B cell (primary cell): Measurements from ENCODE around the gene SLC2A13. TPM values are rescaled to one million over a fixed set of nuclear protein-coding genes. Genes with fewer than 3 reads are reported as not detected.

Source experiments
- ATAC-seq: fragments of 200-7000 bp; cut with Tn5 transposase; one replicate; pipeline ENCODE4 v1.10.0; 2021; ENCODE audit warnings: low read depth, mild to moderate bottlenecking, moderate number of reproducible peaks, moderate library complexity
- CTCF ChIA-PET: fragments of 350-600 bp; sonication (Branson Sonifier 250); formaldehyde crosslinking; loops from one replicate; lab custom pipeline; 2021; ENCODE audit warnings: antibody characterized with exemption, inconsistent platforms; lab: Charles Lee
- POLR2A ChIA-PET: fragments of 350-600 bp; sonication (Branson Sonifier 250); formaldehyde crosslinking; loops from one replicate; lab custom pipeline; 2021; ENCODE audit warnings: antibody characterized with exemption; lab: Charles Lee
- DNase-seq: peaks from one replicate; pipeline ENCODE4 v3.0.0; 2013
- H2AFZ ChIP-seq: 2 replicates; pipeline ENCODE4 v1.6.1; 2012; ENCODE audit warnings: mild to moderate bottlenecking, low read depth, low read length; ENCODE audit not compliant: insufficient read depth, poor library complexity, severe bottlenecking
- H3K27ac ChIP-seq, 2 donors: 1 replicate in 1 of 2; 2 replicates in 1 of 2; pipeline ENCODE4 v1.5.1; 2012 to 2013; ENCODE audit warnings: low read length in 2 of 2, mild to moderate bottlenecking in 2 of 2, moderate library complexity in 1 of 2
- H3K27me3 ChIP-seq, 4 experiments: fragments of 200-600 bp in 1 of 4; sonication (generic) in 1 of 4; replicated peaks in 1 of 4; 1 replicate in 2 of 4; 2 replicates in 2 of 4; pipeline versions ENCODE4 v1.6.1 to v1.7.0; 2013 to 2016; ENCODE audit warnings: low read length in 3 of 4, mild to moderate bottlenecking in 2 of 4, mixed read lengths in 1 of 4, moderate library complexity in 1 of 4; ENCODE audit not compliant: insufficient read depth in 4 of 4, control insufficient read depth in 3 of 4; ENCODE audit errors: control extremely low read depth in 1 of 4
- H3K36me3 ChIP-seq, 2 experiments: replicated peaks in 1 of 2; 1 replicate in 1 of 2; 2 replicates in 1 of 2; pipeline versions ENCODE4 v1.6.1 to v1.7.1; 2013; ENCODE audit warnings: low read length in 1 of 2; ENCODE audit not compliant: insufficient read depth in 2 of 2, control insufficient read depth in 1 of 2; ENCODE audit errors: control extremely low read depth in 1 of 2, extremely low read depth in 1 of 2
- H3K4me1 ChIP-seq, 2 donors: fragments of 200-600 bp in 1 of 2; sonication (generic) in 1 of 2; 1 replicate in 1 of 2; 2 replicates in 1 of 2; pipeline versions ENCODE4 v1.5.1 to v1.6.1; 2013 to 2017; ENCODE audit warnings: low read length in 2 of 2; ENCODE audit not compliant: control insufficient read depth in 2 of 2, insufficient read depth in 2 of 2
- H3K4me2 ChIP-seq: replicated peaks from 2 replicates; pipeline ENCODE3; 2012; ENCODE audit warnings: mild to moderate bottlenecking, low read depth, low read length; ENCODE audit not compliant: poor library complexity, severe bottlenecking
- H3K4me3 ChIP-seq, 5 experiments: fragments of 200-600 bp in 1 of 5; sonication (generic) in 1 of 5; 1 replicate in 3 of 5; 2 replicates in 2 of 5; pipeline versions ENCODE4 v1.5.1 to v1.7.0; 2011 to 2016; ENCODE audit warnings: low read length in 4 of 5, mild to moderate bottlenecking in 4 of 5, low read depth in 2 of 5, control low read depth in 1 of 5, moderate library complexity in 1 of 5; ENCODE audit not compliant: insufficient read depth in 1 of 5; ENCODE audit errors: control extremely low read depth in 1 of 5, extremely low read depth in 1 of 5
- H3K79me2 ChIP-seq: fragments of 200-600 bp; sonication (generic); one replicate; pipeline ENCODE4 v1.6.0; 2016; ENCODE audit warnings: low read length; ENCODE audit not compliant: control insufficient read depth, insufficient read depth
- H3K9ac ChIP-seq: fragments of 200-600 bp; sonication (generic); 2 replicates; pipeline ENCODE4 v1.6.1; 2017; ENCODE audit warnings: mild to moderate bottlenecking, low read length, moderate library complexity
- H3K9me3 ChIP-seq, 3 donors: one replicate each; pipeline versions ENCODE4 v1.6.1 to v1.7.1; 2013; ENCODE audit warnings: low read length in 2 of 3; ENCODE audit not compliant: control insufficient read depth in 2 of 3, insufficient read depth in 1 of 3; ENCODE audit errors: control extremely low read depth in 1 of 3
- H4K20me1 ChIP-seq: 2 replicates; pipeline ENCODE4 v1.6.0; 2012; ENCODE audit warnings: mild to moderate bottlenecking, low read length; ENCODE audit not compliant: insufficient read depth, control insufficient read depth, poor library complexity, severe bottlenecking
- H3K27ac Mint-ChIP-seq: one replicate; pipeline ENCODE4 v1.8.0; 2021; ENCODE audit warnings: mixed read lengths
- H3K27me3 Mint-ChIP-seq: one replicate; pipeline ENCODE4 v1.8.0; 2021; ENCODE audit warnings: mixed read lengths
- H3K4me1 Mint-ChIP-seq: one replicate; pipeline ENCODE4 v1.8.0; 2021; ENCODE audit warnings: mixed read lengths
- H3K4me3 Mint-ChIP-seq: one replicate; pipeline ENCODE4 v1.8.0; 2021; ENCODE audit warnings: mixed read lengths
- H3K9me3 Mint-ChIP-seq: one replicate; pipeline ENCODE4 v1.8.0; 2022; ENCODE audit warnings: mixed read lengths; ENCODE audit not compliant: insufficient read depth
- CTCF ChIP-seq: fragments of 200-600 bp; IDR thresholded peaks from one replicate; pipeline ENCODE4 v1.8.0; 2022; ENCODE audit warnings: antibody characterized with exemption, mild to moderate bottlenecking
- EZH2 ChIP-seq: IDR thresholded peaks from 2 replicates; pipeline ENCODE4 v1.6.1; 2012; ENCODE audit warnings: borderline replicate concordance, low read depth, mild to moderate bottlenecking, moderate library complexity, low read length; ENCODE audit not compliant: insufficient read depth, poor library complexity, severe bottlenecking
- WGBS: methylation state at CpG from one replicate; pipeline ENCODE4 v1.1.5; 2013; ENCODE audit warnings: missing lambda C conversion rate; ENCODE audit not compliant: insufficient coverage; 5-methylcytosine and 5-hydroxymethylcytosine counted together
- intact Hi-C: fragments of 100-400 bp; cut with micrococcal nuclease; formaldehyde crosslinking; loops from one replicate; pipeline ENCODE4 v1.10.0; 2022
- polyA plus RNA-seq: library from polyadenylated mRNA; depleted of rRNA; stranded (reverse); fragments of >200 nt; gene quantifications from 2 replicates; pipeline ENCODE4 v1.2.3, GENCODE V29; 2012
- total RNA-seq, 2 donors: library from RNA; stranded (reverse); fragments of 120-200 nt in 1 of 2; gene quantifications; 1 replicate in 1 of 2; 2 replicates in 1 of 2; pipeline versions ENCODE4 v1.2.3 to v1.2.4, GENCODE V29; 2013 to 2022

SLC2A13 gene
- total and polyA plus RNA-seq, 2 donors (not counting 1 experiment from before 2014, with no cell fraction given): 2.1 to 8.6 TPM

GRCh38 chr12:40055776-40056175 is 50.1 kb downstream of the SLC2A13 start:
- H3K4me1 Mint-ChIP-seq: no peaks in the 10 kb centered on the region
- no peak for TF ChIP-seq CTCF
- TF ChIP-seq EZH2: no peak
- no peak overlapping the region for H3K9ac ChIP-seq
- H3K27ac Mint-ChIP-seq: no peak overlapping the region
- no peak overlapping the region for H3K4me3 ChIP-seq
- H3K4me3 Mint-ChIP-seq: no peak overlapping the region
- intact Hi-C loops: no loop called here
- no peaks in the 10 kb centered on the region for H3K36me3 ChIP-seq
- H3K4me2 ChIP-seq: no peak overlapping the region
- no peak for DNase-seq
- no peak overlapping the region for H2AFZ ChIP-seq
- no peaks in the 10 kb centered on the region for H3K4me1 ChIP-seq
- H3K27ac ChIP-seq: no peak overlapping the region
- no peak for ATAC-seq
- H3K79me2 ChIP-seq: no peaks in the 10 kb centered on the region
- ChIA-PET POLR2A (no interaction called here), CTCF (no interaction called here)
- H3K27me3 Mint-ChIP-seq: no peaks in the 10 kb centered on the region
- no peaks in the 10 kb centered on the region for H3K9me3 ChIP-seq
- no peaks in the 10 kb centered on the region for H3K27me3 ChIP-seq
- no peaks in the 10 kb centered on the region for H3K9me3 Mint-ChIP-seq
- H4K20me1 ChIP-seq: no peaks in the 10 kb centered on the region

- Histone ChIP-seq H3K27ac (no peak overlapping the region), H3K4me2 (no peak overlapping the region), H3K9ac (no peak overlapping the region), H4K20me1 (no peaks in the 10 kb centered on the region), H2AFZ (no peak overlapping the region), H3K9me3 (no peaks in the 10 kb centered on the region), H3K4me1 (no peaks in the 10 kb centered on the region), H3K27me3 (no peaks in the 10 kb centered on the region), H3K4me3 (no peak overlapping the region), H3K36me3 (no peaks in the 10 kb centered on the region), H3K79me2 (no peaks in the 10 kb centered on the region)
- no peaks in the 10 kb centered on the region for H3K9me3 Mint-ChIP-seq
- no peaks in the 10 kb centered on the region for H3K4me1 Mint-ChIP-seq
- no peak overlapping the region for H3K27ac Mint-ChIP-seq
- no peaks in the 10 kb centered on the region for H3K27me3 Mint-ChIP-seq
- ChIA-PET POLR2A (no interaction called here), CTCF (no interaction called here)
- H3K4me3 Mint-ChIP-seq: no peak overlapping the region
- intact Hi-C loops: no loop called here
- no peak for TF ChIP-seq CTCF
- ATAC-seq: no peak
- DNase-seq: no peak
- whole genome bisulfite sequencing: no CpG with 5 or more reads among the region's 3 CpGs
Observed at GRCh38 chr12:40055228-40055579, 50.7 kb downstream of the SLC2A13 start.
